HCT116 (cell line): ENCODE data around the gene GPRC5D. TPM values are rescaled to one million over a fixed set of nuclear protein-coding genes. Genes with fewer than 3 reads are reported as not detected.

Experiments
- ATAC-seq: fragments of 200-7000 bp; cut with Tn5 transposase; 2 replicates; pipeline ENCODE4 v1.9.1; 2020; ENCODE audit warnings: mild to moderate bottlenecking, moderate library complexity
- Bru-seq: library from RNA; stranded (reverse); fragments of 400-500 nt; gene quantifications from one replicate; lab custom pipeline; 2021; lab: Mats Ljungman, UMichigan
- BruChase-seq, 2 experiments: library from RNA; stranded (reverse); fragments of 400-500 nt; gene quantifications; one replicate each; lab custom pipeline; 2021; lab: Mats Ljungman, UMichigan
- BruUV-seq: library from RNA; stranded (reverse); fragments of 400-500 nt; replicated peaks from 2 replicates; lab custom pipeline; 2021; lab: Mats Ljungman, UMichigan
- CTCF ChIA-PET: fragments of 300-600 bp; sonication (Branson Sonifier 250); formaldehyde crosslinking; loops from one replicate; lab custom pipeline; 2021; ENCODE audit warnings: antibody characterized with exemption; lab: Charles Lee
- POLR2A ChIA-PET: fragments of 300-600, 350-600 bp; sonication (Branson Sonifier 250); formaldehyde crosslinking; loops from one replicate; lab custom pipeline; 2021; ENCODE audit warnings: antibody characterized with exemption; lab: Charles Lee
- RAD21 ChIA-PET, 2 experiments: fragments of 300-600 bp; sonication (Branson Sonifier 250); formaldehyde crosslinking; loops; one replicate each; lab custom pipeline; 2023; ENCODE audit warnings: low total read pairs in 2 of 2; ENCODE audit not compliant: uncharacterized antibody in 2 of 2, unreplicated experiment in 2 of 2, low non-redundant PET in 1 of 2; lab: Charles Lee
- DNase-seq: peaks from one replicate; pipeline ENCODE4 v3.0.0-alpha.2; 2010; ENCODE audit warnings: low read depth, low spot score
- H2AFZ ChIP-seq: fragments of 200-600 bp; shearing (Covaris generic), sonication (generic); 2 replicates; pipeline ENCODE4 v1.6.1; 2017; ENCODE audit warnings: low read depth, mixed run types, mixed read lengths, antibody characterized with exemption, low read length; ENCODE audit not compliant: poor library complexity, severe bottlenecking
- H3K27ac ChIP-seq: 2 replicates; pipeline ENCODE4 v1.5.1; 2012; ENCODE audit warnings: low read depth, low read length
- H3K27me3 ChIP-seq: fragments of 200-600 bp; sonication (generic); 2 replicates; pipeline ENCODE4 v1.6.1; 2016; ENCODE audit warnings: mixed run types, low read length, mixed read lengths; ENCODE audit not compliant: insufficient read depth
- H3K36me3 ChIP-seq, 2 experiments: fragments of 200-500 bp in 1 of 2; fragments of 200-600 bp in 1 of 2; sonication (Bioruptor generic) in 1 of 2; sonication (generic) in 1 of 2; 2 replicates each; pipeline versions ENCODE4 v1.5.1 to v1.6.1; 2014 to 2016; ENCODE audit warnings: low read length in 2 of 2, inconsistent platforms in 1 of 2, mixed read lengths in 1 of 2, mixed run types in 1 of 2; ENCODE audit not compliant: insufficient read depth in 2 of 2, control insufficient read depth in 1 of 2
- H3K4me1 ChIP-seq, 2 experiments: fragments of 200-600 bp in 1 of 2; sonication (generic) in 1 of 2; 2 replicates each; pipeline versions ENCODE4 v1.5.1 to v1.6.1; 2012 to 2017; ENCODE audit warnings: low read length in 2 of 2, inconsistent platforms in 1 of 2, mild to moderate bottlenecking in 1 of 2, mixed read lengths in 1 of 2, mixed run types in 1 of 2, moderate library complexity in 1 of 2; ENCODE audit not compliant: insufficient read depth in 2 of 2, control insufficient read depth in 1 of 2
- H3K4me2 ChIP-seq: fragments of 200-600 bp; sonication (generic); 2 replicates; pipeline ENCODE4 v1.6.1; 2017; ENCODE audit warnings: mixed run types, low read length, mixed read lengths
- H3K4me3 ChIP-seq, 2 experiments: fragments of 200-600 bp in 1 of 2; sonication (generic) in 1 of 2; replicated peaks in 1 of 2; 2 replicates each; pipeline ENCODE4 v1.5.1; 2011 to 2016; ENCODE audit warnings: low read length in 2 of 2, control low read depth in 1 of 2, low read depth in 1 of 2, mild to moderate bottlenecking in 1 of 2, mixed read lengths in 1 of 2, mixed run types in 1 of 2
- H3K79me2 ChIP-seq: fragments of 200-600 bp; sonication (generic); 2 replicates; pipeline ENCODE4 v1.6.1; 2017; ENCODE audit warnings: mild to moderate bottlenecking, mixed run types, low read length, moderate library complexity, mixed read lengths; ENCODE audit not compliant: insufficient read depth
- H3K9ac ChIP-seq: fragments of 200-600 bp; sonication (generic); 2 replicates; pipeline ENCODE4 v1.6.1; 2016; ENCODE audit warnings: low read length, mixed read lengths
- H3K9me2 ChIP-seq: fragments of 200-600 bp; sonication (generic), shearing (Covaris generic); 2 replicates; pipeline ENCODE4 v1.6.1; 2017; ENCODE audit warnings: mixed run types, mild to moderate bottlenecking, moderate library complexity; ENCODE audit not compliant: insufficient read depth
- H3K9me3 ChIP-seq, 2 experiments: fragments of 200-500 bp in 1 of 2; fragments of 200-600 bp in 1 of 2; sonication (Bioruptor generic) in 1 of 2; sonication (generic) in 1 of 2; 2 replicates each; pipeline ENCODE4 v1.6.1; 2014 to 2017; ENCODE audit warnings: low read length in 2 of 2, mixed read lengths in 2 of 2, inconsistent platforms in 1 of 2, low read depth in 1 of 2, mild to moderate bottlenecking in 1 of 2, mixed run types in 1 of 2, moderate library complexity in 1 of 2; ENCODE audit not compliant: control insufficient read depth in 1 of 2, insufficient read depth in 1 of 2
- H4K20me1 ChIP-seq: fragments of 200-600 bp; sonication (generic), shearing (Covaris generic); 2 replicates; pipeline ENCODE4 v1.6.1; 2017; ENCODE audit warnings: mixed run types, mild to moderate bottlenecking, moderate library complexity; ENCODE audit not compliant: insufficient read depth
- ATF3 ChIP-seq: IDR thresholded peaks from 2 replicates; pipeline ENCODE4 v1.6.1; 2012
- CBX3 ChIP-seq: IDR thresholded peaks from 2 replicates; pipeline ENCODE4 v1.6.1; 2012; ENCODE audit warnings: low read depth
- CEBPB ChIP-seq: IDR thresholded peaks from 2 replicates; pipeline ENCODE4 v1.6.1; 2012; ENCODE audit warnings: low read depth
- CTCF ChIP-seq, 3 experiments: fragments of 200-600 bp in 1 of 3; sonication (generic) in 1 of 3; IDR thresholded peaks in 2 of 3; conservative IDR thresholded peaks in 1 of 3; 2 replicates each; pipeline ENCODE4 v1.5.1; 2012 to 2017; ENCODE audit warnings: low read depth in 2 of 3, low read length in 2 of 3, antibody characterized with exemption in 1 of 3, borderline replicate concordance in 1 of 3, control low read depth in 1 of 3, mild to moderate bottlenecking in 1 of 3, mixed read lengths in 1 of 3, mixed run types in 1 of 3, moderate library complexity in 1 of 3; ENCODE audit not compliant: insufficient read depth in 1 of 3
- EGR1 ChIP-seq: IDR thresholded peaks from 2 replicates; pipeline ENCODE4 v1.6.1; 2012; ENCODE audit warnings: low read depth
- EZH2 ChIP-seq: fragments of 200-600 bp; sonication (generic); IDR thresholded peaks from 2 replicates; pipeline ENCODE4 v1.6.1; 2017; ENCODE audit warnings: antibody characterized with exemption, mixed run types
- EZH2phosphoT487 ChIP-seq: fragments of 200-600 bp; IDR thresholded peaks from 2 replicates; pipeline ENCODE4 v1.6.1; 2018; ENCODE audit warnings: antibody characterized with exemption, borderline replicate concordance
- FOSL1 ChIP-seq: IDR thresholded peaks from 2 replicates; pipeline ENCODE4 v1.6.1; 2012; ENCODE audit warnings: low read depth
- JUND ChIP-seq: IDR thresholded peaks from 2 replicates; pipeline ENCODE4 v1.6.1; 2012
- POLR2A ChIP-seq: IDR thresholded peaks from 2 replicates; pipeline ENCODE4 v1.7.0; 2011; ENCODE audit warnings: borderline replicate concordance; ENCODE audit not compliant: insufficient read depth, insufficient read length; ENCODE audit errors: extremely low read depth
- POLR2AphosphoS5 ChIP-seq: IDR thresholded peaks from 2 replicates; pipeline ENCODE4 v1.6.1; 2011; ENCODE audit warnings: mild to moderate bottlenecking, low read depth, low read length, moderate library complexity
- REST ChIP-seq: IDR thresholded peaks from 2 replicates; pipeline ENCODE4 v1.6.1; 2012; ENCODE audit warnings: low read depth
- SIN3A ChIP-seq: IDR thresholded peaks from 2 replicates; pipeline ENCODE4 v1.6.1; 2012; ENCODE audit warnings: low read depth
- SP1 ChIP-seq: IDR thresholded peaks from 2 replicates; pipeline ENCODE4 v1.6.1; 2012; ENCODE audit warnings: low read depth
- SRF ChIP-seq: IDR thresholded peaks from 2 replicates; pipeline ENCODE4 v1.6.1; 2012; ENCODE audit warnings: low read depth
- TCF7L2 ChIP-seq: IDR thresholded peaks from 2 replicates; pipeline ENCODE4 v1.7.0; 2011; ENCODE audit warnings: borderline replicate concordance, inconsistent platforms; ENCODE audit not compliant: insufficient read depth, insufficient read length; ENCODE audit errors: extremely low read depth
- YY1 ChIP-seq: IDR thresholded peaks from 2 replicates; pipeline ENCODE4 v1.6.1; 2011; ENCODE audit warnings: low read length, low read depth, moderate library complexity, mild to moderate bottlenecking; ENCODE audit not compliant: insufficient replicate concordance; ENCODE audit errors: extremely low read depth
- ZFX ChIP-seq: fragments of 450-650 bp; IDR thresholded peaks from 2 replicates; pipeline ENCODE4 v1.6.1; 2017
- ZNF274 ChIP-seq: fragments of 200-500 bp; sonication (Bioruptor generic); IDR thresholded peaks from 2 replicates; pipeline ENCODE4 v1.6.1; 2014; ENCODE audit warnings: mild to moderate bottlenecking, low read depth, low read length, inconsistent platforms
- intact Hi-C: fragments of 100-400 bp; cut with micrococcal nuclease; formaldehyde crosslinking; loops from 2 replicates; pipeline ENCODE4 v1.10.0; 2022
- long read RNA-seq: library from polyadenylated mRNA; unstranded; transcript quantifications from one replicate; pipeline ENCODE4 v2.0.0, GENCODE V29; 2021; ENCODE audit not compliant: unreplicated experiment
- polyA plus RNA-seq: library from polyadenylated mRNA; unstranded; fragments of >200 nt; gene quantifications from 2 replicates; pipeline ENCODE4 v1.2.1, GENCODE V29; 2012; ENCODE audit warnings: missing spikeins
- total RNA-seq: library from RNA; stranded (reverse); gene quantifications from one replicate; pipeline ENCODE4 v1.2.1, GENCODE V29; 2021; ENCODE audit not compliant: unreplicated experiment

Gene GPRC5D
- not detected for total RNA-seq
- 0.96 and 1.5 TPM in 2 replicates for polyA plus RNA-seq
- percentile 17 among the genes with signal in this experiment for Bru-seq, nascent RNA
- BruChase-seq, experiment 1, labeled RNA remaining after a 6-hour chase: not detected
- percentile 16 among the genes with signal in this experiment for BruChase-seq, experiment 2, labeled RNA remaining after a 2-hour chase
- long read RNA-seq: 0 reads

GRCh38 chr12:12952036-12952435 lies at the start of gene GPRC5D:
GPRC5D (minus strand) TSS chr12:12952170; CDS start chr12:12950384, 1,786 bp downstream.
- TF ChIP-seq CBX3 (no peak), ZNF274 (no peak), JUND (no peak), ATF3 (no peak), EZH2 (no peak), CTCF (IDR thresholded peaks at IDR 0.05 in 2 of 3, conservative IDR thresholded peaks at IDR 0.05 in 1 of 3; ENCODE audit: borderline replicate concordance in 1 of 3, insufficient read depth in 1 of 3, low read depth in 2 of 3, low read length in 2 of 3) (no peak), SIN3A (no peak), FOSL1 (no peak), SRF (no peak), ZFX (no peak), POLR2AphosphoS5 (no peak), SP1 (no peak), CEBPB (no peak), EGR1 (no peak), POLR2A (no peak), EZH2phosphoT487 (no peak), YY1 (no peak), TCF7L2 (no peak), REST (no peak)

More at GRCh38 chr12:12952036-12952435, at the start of gene GPRC5D:
- ChIA-PET POLR2A (no interaction called here), RAD21 (no interaction called here), CTCF (no interaction called here)
- H3K79me2 ChIP-seq: no peaks in the 10 kb centered on the region
- H3K27ac ChIP-seq: no peak within 1 kb of the TSS
- no peak within 1 kb of the TSS for H3K9ac ChIP-seq
- no peak within 1 kb of the TSS for H3K4me3 ChIP-seq
- H2AFZ ChIP-seq: no peak within 1 kb of the TSS
- BruUV-seq: no TSS peak
- ATAC-seq (no peak), DNase-seq (no peak)
- no peaks in the 10 kb centered on the region for H3K9me3 ChIP-seq
- no peaks in the 10 kb centered on the region for H3K27me3 ChIP-seq
- no peaks in the 10 kb centered on the region for H4K20me1 ChIP-seq
- H3K4me1 ChIP-seq: no peaks in the 10 kb centered on the region
- H3K9me2 ChIP-seq: no peaks in the 10 kb centered on the region
- intact Hi-C loops: no loop called here
- no peaks in the 10 kb centered on the region for H3K36me3 ChIP-seq
- no peak within 1 kb of the TSS for H3K4me2 ChIP-seq
